Measurements from ENCODE around the gene FRMD4B. TPM values are rescaled to one million over a fixed set of nuclear protein-coding genes. Genes with fewer than 3 reads are reported as not detected.

Gene FRMD4B
- total and polyA plus RNA-seq, 4 donors: 5.6 to 73.6 (median 24.0) TPM

GRCh38 chr3:69164296-69164695 is 221.6 kb downstream of the FRMD4B start:
- Histone ChIP-seq H3K9me3 (ENCODE audit: control insufficient read depth, low read length) (no peaks in the 10 kb centered on the region), H3K36me3 (ENCODE audit: control insufficient read depth in 1 of 2, insufficient read depth in 2 of 2, low read length in 1 of 2) (no peaks in the 10 kb centered on the region), H3K4me1 (ENCODE audit: control insufficient read depth in 1 of 2, insufficient read depth in 2 of 2, low read length in 2 of 2) (no peaks in the 10 kb centered on the region), H3K4me3 (ENCODE audit: low read length in 2 of 2) (no peak overlapping the region), H3K27ac (ENCODE audit: low read depth in 1 of 2, low read length in 2 of 2) (no peak overlapping the region), H3K27me3 (ENCODE audit: control insufficient read depth in 1 of 2, insufficient read depth in 2 of 2, low read length in 1 of 2) (no peaks in the 10 kb centered on the region)
- DNase-seq (no peak), ATAC-seq (ENCODE audit: low FRiP score) (no peak)
- intact Hi-C loops (cut with DNase I): loop anchor here (5.0 to 10.0 kb wide), 4 partner anchors 143 to 511 kb away; no protein-coding TSS in a partner anchor

GRCh38 chr3:69162308-69162980 is 223.4 kb downstream of the FRMD4B start:
- intact Hi-C loops (cut with DNase I): loop anchor here (5.0 to 10.0 kb wide), 4 partner anchors 145 to 512 kb away; no protein-coding TSS in a partner anchor
- WGBS, 2 donors: 92 to 94% methylated on average over 2 of the region's 2 CpGs
- Histone ChIP-seq H3K36me3 (ENCODE audit: control insufficient read depth in 1 of 2, insufficient read depth in 2 of 2, low read length in 1 of 2) (no peaks in the 10 kb centered on the region), H3K27me3 (ENCODE audit: control insufficient read depth in 1 of 2, insufficient read depth in 2 of 2, low read length in 1 of 2) (no peaks in the 10 kb centered on the region), H3K27ac (ENCODE audit: low read depth in 1 of 2, low read length in 2 of 2) (no peak overlapping the region), H3K9me3 (ENCODE audit: control insufficient read depth, low read length) (no peaks in the 10 kb centered on the region), H3K4me3 (ENCODE audit: low read length in 2 of 2) (no peak overlapping the region), H3K4me1 (ENCODE audit: control insufficient read depth in 1 of 2, insufficient read depth in 2 of 2, low read length in 2 of 2) (no peaks in the 10 kb centered on the region)
- ATAC-seq (ENCODE audit: low FRiP score) (no peak), DNase-seq (no peak)

- DNase-seq: no peak
- H3K36me3 ChIP-seq (ENCODE audit: control insufficient read depth in 1 of 2, insufficient read depth in 2 of 2, low read length in 1 of 2): no peaks in the 10 kb centered on the region
- no peaks in the 10 kb centered on the region for H3K27me3 ChIP-seq (ENCODE audit: control insufficient read depth in 1 of 2, insufficient read depth in 2 of 2, low read length in 1 of 2)
- H3K4me3 ChIP-seq (ENCODE audit: low read length in 2 of 2): no peak overlapping the region
- intact Hi-C loops (cut with DNase I): loop anchor here (2.0 to 10.0 kb wide), 5 partner anchors 146 to 513 kb away; no protein-coding TSS in a partner anchor
- WGBS, 2 donors: 36 to 38% methylated on average over 5 of the region's 5 CpGs
- no peaks in the 10 kb centered on the region for H3K4me1 ChIP-seq (ENCODE audit: control insufficient read depth in 1 of 2, insufficient read depth in 2 of 2, low read length in 2 of 2)
- ATAC-seq (ENCODE audit: low FRiP score): peak; percentile 83
- no peaks in the 10 kb centered on the region for H3K9me3 ChIP-seq (ENCODE audit: control insufficient read depth, low read length)
- H3K27ac ChIP-seq (ENCODE audit: low read depth in 1 of 2, low read length in 2 of 2): no peak overlapping the region
These were observed 224.1 kb downstream of the FRMD4B start for GRCh38 chr3:69161587-69162307.

- DNase-seq (no peak), ATAC-seq (ENCODE audit: low FRiP score) (no peak)
- 73 to 85% methylated on average over 4 of the region's 4 CpGs for WGBS, 2 donors
- intact Hi-C loops (cut with DNase I): loop anchor here (2.0 to 10.0 kb wide), 5 partner anchors 147 to 514 kb away; no protein-coding TSS in a partner anchor
- Histone ChIP-seq H3K4me3 (ENCODE audit: low read length in 2 of 2) (no peak overlapping the region), H3K27ac (ENCODE audit: low read depth in 1 of 2, low read length in 2 of 2) (no peak overlapping the region), H3K4me1 (ENCODE audit: control insufficient read depth in 1 of 2, insufficient read depth in 2 of 2, low read length in 2 of 2) (no peaks in the 10 kb centered on the region), H3K9me3 (ENCODE audit: control insufficient read depth, low read length) (no peaks in the 10 kb centered on the region), H3K36me3 (ENCODE audit: control insufficient read depth in 1 of 2, insufficient read depth in 2 of 2, low read length in 1 of 2) (no peaks in the 10 kb centered on the region), H3K27me3 (ENCODE audit: control insufficient read depth in 1 of 2, insufficient read depth in 2 of 2, low read length in 1 of 2) (no peaks in the 10 kb centered on the region)
These were observed 225.4 kb downstream of the FRMD4B start for GRCh38 chr3:69160525-69160924.

- Histone ChIP-seq H3K9me3 (ENCODE audit: control insufficient read depth, low read length) (no peaks in the 10 kb centered on the region), H3K4me3 (ENCODE audit: low read length in 2 of 2) (no peak overlapping the region), H3K27ac (ENCODE audit: low read depth in 1 of 2, low read length in 2 of 2) (no peak overlapping the region), H3K27me3 (ENCODE audit: control insufficient read depth in 1 of 2, insufficient read depth in 2 of 2, low read length in 1 of 2) (no peaks in the 10 kb centered on the region), H3K4me1 (ENCODE audit: control insufficient read depth in 1 of 2, insufficient read depth in 2 of 2, low read length in 2 of 2) (no peaks in the 10 kb centered on the region), H3K36me3 (ENCODE audit: control insufficient read depth in 1 of 2, insufficient read depth in 2 of 2, low read length in 1 of 2) (no peaks in the 10 kb centered on the region)
- 87 to 88% methylated on average over 2 of the region's 2 CpGs for WGBS, 2 donors
- no peak for ATAC-seq (ENCODE audit: low FRiP score)
- intact Hi-C loops (cut with DNase I): loop anchor here (2.0 to 10.0 kb wide), 5 partner anchors 147 to 515 kb away; no protein-coding TSS in a partner anchor
- no peak for DNase-seq
These were observed 225.8 kb downstream of the FRMD4B start for GRCh38 chr3:69160107-69160506.

- Histone ChIP-seq H3K4me1 (ENCODE audit: control insufficient read depth in 1 of 2, insufficient read depth in 2 of 2, low read length in 2 of 2) (no peaks in the 10 kb centered on the region), H3K27me3 (ENCODE audit: control insufficient read depth in 1 of 2, insufficient read depth in 2 of 2, low read length in 1 of 2) (no peaks in the 10 kb centered on the region), H3K36me3 (ENCODE audit: control insufficient read depth in 1 of 2, insufficient read depth in 2 of 2, low read length in 1 of 2) (no peaks in the 10 kb centered on the region), H3K27ac (ENCODE audit: low read depth in 1 of 2, low read length in 2 of 2) (no peak overlapping the region), H3K4me3 (ENCODE audit: low read length in 2 of 2) (no peak overlapping the region), H3K9me3 (ENCODE audit: control insufficient read depth, low read length) (no peaks in the 10 kb centered on the region)
- ATAC-seq (ENCODE audit: low FRiP score) (no peak), DNase-seq (no peak)
- intact Hi-C loops (cut with DNase I): no loop called here
- WGBS, 2 donors: 78 to 82% methylated on average over 3 of the region's 3 CpGs
These were observed 236.3 kb downstream of the FRMD4B start for GRCh38 chr3:69149586-69149985.

GRCh38 chr3:69145688-69146087 is 240.2 kb downstream of the FRMD4B start:
- Histone ChIP-seq H3K4me1 (ENCODE audit: control insufficient read depth in 1 of 2, insufficient read depth in 2 of 2, low read length in 2 of 2) (no peaks in the 10 kb centered on the region), H3K36me3 (ENCODE audit: control insufficient read depth in 1 of 2, insufficient read depth in 2 of 2, low read length in 1 of 2) (no peaks in the 10 kb centered on the region), H3K27ac (ENCODE audit: low read depth in 1 of 2, low read length in 2 of 2) (no peak overlapping the region), H3K9me3 (ENCODE audit: control insufficient read depth, low read length) (no peaks in the 10 kb centered on the region), H3K27me3 (ENCODE audit: control insufficient read depth in 1 of 2, insufficient read depth in 2 of 2, low read length in 1 of 2) (no peaks in the 10 kb centered on the region), H3K4me3 (ENCODE audit: low read length in 2 of 2) (no peak overlapping the region)
- no peak for DNase-seq
- ATAC-seq (ENCODE audit: low FRiP score): no peak
- intact Hi-C loops (cut with DNase I): no loop called here

GRCh38 chr3:69144631-69145245 is 241.2 kb downstream of the FRMD4B start:
- Histone ChIP-seq H3K36me3 (ENCODE audit: control insufficient read depth in 1 of 2, insufficient read depth in 2 of 2, low read length in 1 of 2) (no peaks in the 10 kb centered on the region), H3K4me3 (ENCODE audit: low read length in 2 of 2) (no peak overlapping the region), H3K4me1 (ENCODE audit: control insufficient read depth in 1 of 2, insufficient read depth in 2 of 2, low read length in 2 of 2) (no peaks in the 10 kb centered on the region), H3K27me3 (ENCODE audit: control insufficient read depth in 1 of 2, insufficient read depth in 2 of 2, low read length in 1 of 2) (no peaks in the 10 kb centered on the region), H3K9me3 (ENCODE audit: control insufficient read depth, low read length) (no peaks in the 10 kb centered on the region), H3K27ac (ENCODE audit: low read depth in 1 of 2, low read length in 2 of 2) (no peak overlapping the region)
- no peak for DNase-seq
- 80 to 86% methylated on average over 3 of the region's 3 CpGs for WGBS, 2 donors
- no peak for ATAC-seq (ENCODE audit: low FRiP score)
- intact Hi-C loops (cut with DNase I): no loop called here

Measured in aorta (tissue), 5 donors.